NB4 (cell line): ENCODE results near the gene SLC7A7.
A peak's percentile ranks its signal among the peaks of the same experiment; 100 is the strongest.

Experiments used
- DNase-seq: peaks from one replicate; pipeline ENCODE4 v3.0.0; 2010; ENCODE audit warnings: low read depth
- H3K4me3 ChIP-seq: one replicate; pipeline ENCODE4 v1.5.1; 2011; ENCODE audit warnings: mild to moderate bottlenecking, low read depth, low read length, moderate library complexity
- CTCF ChIP-seq: IDR thresholded peaks from one replicate; pipeline ENCODE4 v1.5.1; 2012; ENCODE audit warnings: low read depth, low read length
- MYC ChIP-seq: IDR thresholded peaks from 2 replicates; pipeline ENCODE4 v1.6.1; 2011; ENCODE audit warnings: low read depth, low read length
- POLR2A ChIP-seq: IDR thresholded peaks from 2 replicates; pipeline ENCODE4 v1.6.1; 2011; ENCODE audit warnings: mild to moderate bottlenecking; ENCODE audit not compliant: insufficient read length; ENCODE audit errors: extremely low read depth
- TF ChIP-seq, protein P1 (sequence below): IDR thresholded peaks from 2 replicates; pipeline ENCODE4 v1.6.1; 2011; ENCODE audit warnings: low read depth, low read length

SLC7A7 gene

DNA sequence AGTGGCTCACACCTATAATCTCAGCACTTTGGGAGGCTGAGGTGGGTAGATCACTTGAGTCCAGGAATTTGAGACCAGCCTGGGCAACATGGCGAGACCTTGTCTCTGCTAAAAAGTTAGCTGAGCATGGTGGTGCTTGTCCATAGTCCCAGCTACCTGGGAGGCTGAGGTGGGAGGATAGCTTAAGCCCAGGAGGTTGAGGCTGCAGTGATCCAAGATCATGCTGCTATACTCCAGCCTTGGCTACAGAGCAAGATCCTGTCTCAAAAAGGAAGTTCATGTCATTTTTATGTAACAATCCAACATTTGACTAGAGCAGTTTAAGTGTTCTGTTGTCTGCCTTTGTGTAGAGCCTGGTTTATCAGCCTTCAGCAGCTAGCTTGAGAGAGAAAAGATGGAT lies 42.5 kb downstream of the SLC7A7 start:
- DNase-seq, result no peak
- TF ChIP-seq MYC (no peak), POLR2A (no peak), CTCF (no peak)
- TF ChIP-seq, protein P1, sequence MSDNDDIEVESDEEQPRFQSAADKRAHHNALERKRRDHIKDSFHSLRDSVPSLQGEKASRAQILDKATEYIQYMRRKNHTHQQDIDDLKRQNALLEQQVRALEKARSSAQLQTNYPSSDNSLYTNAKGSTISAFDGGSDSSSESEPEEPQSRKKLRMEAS, result no peak
- H3K4me3 ChIP-seq, result no peak overlapping the region

GRCh38 chr14:22770481-22771187 lies 44.6 kb downstream of the SLC7A7 start:
- H3K4me3 ChIP-seq, result no peak overlapping the region
- no peak for DNase-seq
- no peak for TF ChIP-seq CTCF
- TF ChIP-seq POLR2A, result no peak
- TF ChIP-seq, protein P1, result no peak
- TF ChIP-seq MYC, result no peak

- no peak overlapping the region for H3K4me3 ChIP-seq
- TF ChIP-seq MYC, result no peak
- TF ChIP-seq, protein P1, result no peak
- no peak for TF ChIP-seq POLR2A
- no peak for TF ChIP-seq CTCF
- DNase-seq, result no peak
These were observed 45.9 kb downstream of the SLC7A7 start for GRCh38 chr14:22769369-22769768.

DNA sequence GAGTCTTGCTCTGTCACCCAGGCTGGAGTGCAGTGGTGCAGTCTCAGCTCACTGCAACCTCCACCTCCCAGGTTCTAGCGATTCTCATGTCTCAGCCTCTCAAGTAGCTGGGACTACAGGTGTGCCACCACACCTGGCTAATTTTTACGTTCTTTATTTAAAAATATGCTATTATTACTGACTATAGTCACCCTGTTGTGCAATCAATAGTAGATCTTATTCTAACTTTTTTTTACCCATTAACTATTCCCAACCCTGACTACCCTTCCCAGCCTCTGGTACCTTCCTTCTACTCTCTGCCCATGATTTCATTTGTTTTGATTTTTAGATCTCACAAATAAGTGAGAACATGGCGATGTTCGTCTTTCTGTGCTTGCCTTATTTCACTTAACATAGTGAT lies 46.3 kb downstream of the SLC7A7 start:
- H3K4me3 ChIP-seq, result no peak overlapping the region
- DNase-seq, result no peak
- no peak for TF ChIP-seq MYC
- TF ChIP-seq POLR2A, result no peak
- TF ChIP-seq, protein P1, result no peak
- no peak for TF ChIP-seq CTCF

GRCh38 chr14:22767323-22767589 lies 48.0 kb downstream of the SLC7A7 start:
- H3K4me3 ChIP-seq, result peak overlapping the region; percentile 97
- DNase-seq, result no peak
- TF ChIP-seq POLR2A, result no peak
- TF ChIP-seq CTCF, result no peak
- TF ChIP-seq, protein P1, result no peak
- no peak for TF ChIP-seq MYC
